ENCODE results near the gene EID3. TPM values are rescaled to one million over a fixed set of nuclear protein-coding genes. Genes with fewer than 3 reads are reported as not detected.

Gene EID3
- total and polyA plus RNA-seq, 9 of the 15 experiments (the other 6 are each of a cell fraction or from before 2014, with no cell fraction given): 0.07 to 3.5 (median 0.42) TPM

DNA sequence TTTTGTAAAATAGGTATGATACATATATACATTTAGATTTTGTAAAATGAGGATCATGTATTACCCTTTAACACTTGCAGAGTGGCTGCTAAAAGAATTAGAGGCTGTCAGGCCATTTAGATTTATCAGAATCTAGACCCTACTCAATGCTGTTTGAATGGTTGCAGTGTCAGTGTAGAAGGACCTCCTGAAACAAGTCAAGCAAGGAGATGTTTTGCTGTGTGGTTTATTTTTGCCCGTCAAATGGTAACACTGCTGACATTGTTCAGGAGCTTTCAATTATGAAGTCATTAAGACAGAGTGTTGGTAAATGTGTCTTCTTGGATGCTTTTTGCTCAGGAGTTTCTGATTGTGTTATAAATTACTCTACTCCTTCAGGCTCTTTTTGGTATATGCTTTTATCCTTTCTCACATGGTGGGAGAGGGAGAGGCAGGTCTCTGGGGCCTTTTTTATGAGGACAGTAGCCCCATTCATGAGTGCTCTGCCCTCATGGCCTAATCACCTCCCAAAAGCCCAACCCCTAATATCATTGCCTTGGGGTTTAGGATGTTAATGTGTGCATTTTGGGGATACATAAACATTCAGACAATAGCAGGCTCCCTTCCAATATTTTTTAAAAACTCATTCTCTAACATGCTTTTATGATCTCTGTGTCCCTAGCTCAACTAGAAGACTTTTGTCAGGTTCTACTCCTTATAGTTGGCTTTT is 16.5 kb downstream of the EID3 start:
- Histone ChIP-seq H3K4me2 (ENCODE audit: insufficient read depth, low read length) (no peak overlapping the region), H3K27me3 (ENCODE audit: control insufficient read depth in 2 of 2, insufficient read depth in 2 of 2, low read length in 2 of 2) (no peaks in the 10 kb centered on the region), H3K36me3 (ENCODE audit: control insufficient read depth, insufficient read depth, low read length) (peaks cover 85% of the 10 kb centered on the region), H3K9me1 (ENCODE audit: control insufficient read depth, insufficient read depth, low read length) (no peaks in the 10 kb centered on the region), H2AFZ (ENCODE audit: low read depth, low read length) (no peak overlapping the region), H3K9me3 (replicated peaks; ENCODE audit: control insufficient read depth, insufficient read depth, low read depth, low read length) (no peaks in the 10 kb centered on the region), H3K4me3 (no peak overlapping the region), H3K79me2 (ENCODE audit: control insufficient read depth, insufficient read depth, low read length) (no peaks in the 10 kb centered on the region), H4K20me1 (replicated peaks; ENCODE audit: control insufficient read depth, insufficient read depth, low read length) (no peaks in the 10 kb centered on the region), H3K4me1 (replicated peaks in 1 of 2; ENCODE audit: control insufficient read depth in 2 of 2, insufficient read depth in 2 of 2, low read length in 2 of 2) (no peaks in the 10 kb centered on the region), H3K9ac (ENCODE audit: insufficient read depth in 1 of 2, low read depth in 2 of 2, low read length in 2 of 2) (no peak overlapping the region), H3K27ac (ENCODE audit: extremely low read depth, low read depth, low read length) (no peak overlapping the region)
- TF ChIP-seq KLF16 (IDR thresholded peaks at IDR 0.05): no peak
- TF ChIP-seq ASH1L (IDR thresholded peaks at IDR 0.05; ENCODE audit: borderline replicate concordance, low read depth, partially characterized antibody): no peak
- TF ChIP-seq POLR2B (IDR thresholded peaks at IDR 0.05; ENCODE audit: low read depth, partially characterized antibody): no peak
- ATAC-seq: no peak
- no peak for DNase-seq (ENCODE audit: extremely low read depth in 1 of 4, low spot score in 3 of 4)
- ChIA-PET POLR2A (interaction anchor here (1.0 to 1.2 kb wide), 2 partner anchors 9 to 25 kb away, joined by 3 to 4 read pairs; no protein-coding TSS in a partner anchor), CTCF (ENCODE audit: low intra/inter-chr PET ratio) (no interaction called here)
- peak; percentile 11 for FAIRE-seq
- intact Hi-C loops (cut with micrococcal nuclease): no loop called here
- in situ Hi-C loops (cut with MboI): no loop called here
- BruUV-seq (replicated peaks): no TSS peak
- WGBS (ENCODE audit: insufficient coverage, low coverage, missing lambda C conversion rate): 100% methylated on average over 1 of the region's 1 CpG

DNA sequence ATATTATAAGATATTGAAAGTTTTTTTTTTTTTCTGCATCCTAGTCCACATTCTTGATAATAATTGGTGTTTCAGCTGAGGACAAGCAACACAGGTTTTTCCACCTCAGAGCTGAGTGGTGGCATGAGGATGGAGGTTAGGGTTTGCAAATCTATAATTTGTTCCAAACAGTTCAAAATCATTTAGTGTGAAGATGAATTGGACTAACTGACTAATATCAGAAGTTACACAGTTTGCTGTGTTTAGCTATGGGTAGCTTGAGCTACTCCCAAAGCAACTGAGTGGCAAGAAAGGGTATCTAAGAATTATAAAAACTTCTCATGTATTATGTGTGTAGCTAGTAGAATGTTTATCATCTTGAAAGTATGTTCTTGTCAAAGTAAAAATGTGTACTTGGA is 17.1 kb downstream of the EID3 start:
- no peaks in the 10 kb centered on the region for H3K9me1 ChIP-seq (ENCODE audit: control insufficient read depth, insufficient read depth, low read length)
- intact Hi-C loops (cut with micrococcal nuclease) (no loop called here), in situ Hi-C loops (cut with MboI) (no loop called here)
- no TSS peak for BruUV-seq (replicated peaks)
- H3K36me3 ChIP-seq (ENCODE audit: control insufficient read depth, insufficient read depth, low read length): peaks cover 85% of the 10 kb centered on the region
- no peak overlapping the region for H2AFZ ChIP-seq (ENCODE audit: low read depth, low read length)
- H3K27me3 ChIP-seq (ENCODE audit: control insufficient read depth in 2 of 2, insufficient read depth in 2 of 2, low read length in 2 of 2): no peaks in the 10 kb centered on the region
- ChIA-PET POLR2A (interaction anchor here (1.0 to 1.2 kb wide), 2 partner anchors 10 to 26 kb away, joined by 3 to 4 read pairs; no protein-coding TSS in a partner anchor), CTCF (ENCODE audit: low intra/inter-chr PET ratio) (no interaction called here)
- H4K20me1 ChIP-seq (replicated peaks; ENCODE audit: control insufficient read depth, insufficient read depth, low read length): no peaks in the 10 kb centered on the region
- H3K27ac ChIP-seq (ENCODE audit: extremely low read depth, low read depth, low read length): no peak overlapping the region
- no peaks in the 10 kb centered on the region for H3K4me1 ChIP-seq (replicated peaks in 1 of 2; ENCODE audit: control insufficient read depth in 2 of 2, insufficient read depth in 2 of 2, low read length in 2 of 2)
- no peak overlapping the region for H3K4me3 ChIP-seq
- FAIRE-seq (no peak), DNase-seq (ENCODE audit: extremely low read depth in 1 of 4, low spot score in 3 of 4) (no peak), ATAC-seq (no peak)
- no peaks in the 10 kb centered on the region for H3K9me3 ChIP-seq (replicated peaks; ENCODE audit: control insufficient read depth, insufficient read depth, low read depth, low read length)
- H3K9ac ChIP-seq (ENCODE audit: insufficient read depth in 1 of 2, low read depth in 2 of 2, low read length in 2 of 2): no peak overlapping the region
- no peaks in the 10 kb centered on the region for H3K79me2 ChIP-seq (ENCODE audit: control insufficient read depth, insufficient read depth, low read length)
- no peak overlapping the region for H3K4me2 ChIP-seq (ENCODE audit: insufficient read depth, low read length)
- TF ChIP-seq NR2C1 (IDR thresholded peaks at IDR 0.05) (no peak), NR2C1 (tag; IDR thresholded peaks at IDR 0.05) (no peak), ADNP (tag; IDR thresholded peaks at IDR 0.05) (no peak), ZSCAN32 (CRISPR knock-in tag; IDR thresholded peaks at IDR 0.05) (no peak), PYGO2 (tag; IDR thresholded peaks at IDR 0.05) (no peak), ZNF830 (CRISPR knock-in tag; IDR thresholded peaks at IDR 0.05) (no peak), TSC22D4 (tag; IDR thresholded peaks at IDR 0.05) (no peak), PTBP1 (IDR thresholded peaks at IDR 0.05; ENCODE audit: low read depth, low read length) (no peak), MBD2 (IDR thresholded peaks at IDR 0.05; ENCODE audit: borderline replicate concordance, low read depth) (no peak), PTTG1 (tag; IDR thresholded peaks at IDR 0.05; ENCODE audit: low read depth) (no peak), TOE1 (IDR thresholded peaks at IDR 0.05; ENCODE audit: borderline replicate concordance) (no peak), TOE1 (CRISPR knock-in tag; IDR thresholded peaks at IDR 0.05; ENCODE audit: borderline replicate concordance, low read depth) (no peak)
